HG02678 (cell line): ENCODE results near the gene GNB1L.

ENCODE experiments used
- ATAC-seq: cut with Tn5 transposase; IDR thresholded peaks from one replicate; pipeline ENCODE4 v1.9.1; 2021; ENCODE audit warnings: mild to moderate bottlenecking, moderate library complexity; ENCODE audit not compliant: unreplicated experiment

Gene GNB1L

GRCh38 chr22:19864538-19865106 lies 9.9 kb upstream of the GNB1L start:
- no peak for ATAC-seq

GRCh38 chr22:19863571-19863970 lies 8.9 kb upstream of the GNB1L start:
- no peak for ATAC-seq

- ATAC-seq = no peak
These were observed 8.1 kb upstream of the GNB1L start for GRCh38 chr22:19862619-19863246.

- ATAC-seq = no peak
These were observed 5.3 kb upstream of the GNB1L start for GRCh38 chr22:19859861-19860510.

DNA sequence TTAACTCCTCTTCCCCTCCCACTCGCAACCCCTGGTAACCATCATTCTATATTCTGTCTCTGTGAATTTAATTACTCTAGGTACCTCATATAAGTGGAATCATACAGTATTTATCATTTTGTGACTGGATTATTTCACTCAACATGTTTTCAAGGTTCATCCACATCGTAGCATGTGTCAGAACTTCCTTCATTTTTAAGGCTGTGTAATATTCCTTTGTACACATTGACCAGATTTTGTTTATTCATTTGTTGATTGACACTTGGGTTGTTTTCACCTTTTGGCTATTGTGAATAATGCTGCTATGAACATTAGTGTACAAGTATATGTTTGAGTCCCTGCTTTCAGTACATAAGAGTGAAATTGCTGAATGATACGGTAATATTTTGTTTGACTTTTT lies 2.7 kb upstream of the GNB1L start:
- ATAC-seq = no peak

DNA sequence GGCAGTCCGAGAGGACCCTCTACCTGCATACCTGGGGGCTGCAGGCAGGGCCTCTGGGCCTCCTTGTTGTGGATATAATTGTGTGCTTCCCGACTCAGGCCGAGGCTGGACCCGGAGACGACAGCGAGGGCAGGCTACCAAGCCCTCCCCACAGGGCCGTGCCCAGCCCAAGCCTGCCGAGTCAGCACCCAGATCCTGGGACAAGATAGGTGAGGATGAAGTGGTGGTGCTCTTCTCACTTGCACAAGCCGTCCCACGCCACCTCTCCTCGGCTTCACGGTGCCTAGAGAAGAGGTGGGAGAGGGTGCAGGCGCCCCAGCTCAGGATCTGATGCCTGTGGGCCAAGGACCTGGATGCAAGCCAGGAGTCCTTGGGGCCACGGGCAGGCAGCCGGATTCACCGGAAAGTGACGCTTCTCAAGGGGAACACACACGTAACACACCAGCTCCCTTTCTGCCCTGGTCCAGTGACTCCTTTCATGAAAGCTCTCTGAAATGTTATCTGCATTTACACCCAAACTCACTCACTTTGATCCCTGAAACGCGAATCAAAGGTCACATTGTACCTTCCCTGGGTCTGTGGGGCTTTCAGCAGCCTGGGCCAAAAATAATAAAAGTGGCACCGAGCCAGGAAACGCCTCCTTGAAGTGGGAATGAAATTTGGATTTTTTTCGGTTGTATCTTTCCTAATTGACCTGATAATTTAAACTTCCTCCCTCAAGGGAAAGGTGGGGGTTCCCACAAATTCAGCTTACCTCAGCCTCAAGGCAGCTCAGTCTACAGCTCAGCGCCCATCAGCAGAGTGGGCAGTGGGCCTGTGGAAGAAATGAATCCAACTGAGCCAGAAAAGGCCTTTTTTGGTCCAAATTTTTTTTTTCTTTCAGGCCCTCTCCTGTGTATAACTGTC lies 1.1 kb upstream of the GNB1L start:
- peak; percentile 6 for ATAC-seq

- ATAC-seq = peak; percentile 4
These were observed 546 bp downstream of the GNB1L start for GRCh38 chr22:19853879-19854777.

DNA sequence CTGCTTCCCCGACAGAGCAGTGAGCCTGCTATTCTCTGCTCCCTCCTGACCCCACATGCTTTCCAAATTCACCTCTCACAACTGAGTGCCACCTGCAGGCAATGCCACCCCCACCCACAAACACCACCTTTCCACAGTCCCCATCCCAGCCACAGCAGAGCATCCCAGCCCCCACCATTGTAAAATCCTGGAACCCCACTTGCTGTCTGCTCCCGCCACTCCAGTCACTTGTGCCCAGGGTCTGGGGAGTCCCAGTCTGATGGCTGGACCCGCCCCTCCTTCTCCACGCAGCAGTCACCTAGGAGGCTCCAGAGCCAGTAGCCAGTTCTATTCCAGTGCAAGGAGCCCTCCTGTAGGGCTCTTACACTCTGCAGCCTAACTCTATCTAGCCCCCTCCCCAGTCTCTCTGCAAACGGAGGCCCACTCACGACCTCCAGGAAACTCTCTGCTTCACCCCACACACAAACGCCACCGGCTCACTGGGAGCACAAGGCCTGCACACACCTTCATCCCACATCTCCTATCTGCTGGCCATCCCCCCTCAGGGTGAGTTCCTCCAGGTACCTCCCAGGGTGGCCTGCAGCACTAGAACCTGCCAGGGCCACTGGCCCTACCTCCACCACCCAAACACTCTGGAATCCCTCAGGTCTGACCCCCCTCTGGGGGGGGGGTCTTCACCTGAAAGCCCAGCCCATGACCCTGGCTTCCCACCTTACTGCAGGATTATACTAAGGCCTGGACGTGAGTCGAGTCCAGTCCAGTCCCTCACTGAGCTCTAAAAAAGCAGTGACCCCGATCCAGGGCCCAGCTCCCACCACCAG lies 1.4 kb downstream of the GNB1L start:
- ATAC-seq = no peak

- ATAC-seq = no peak
These were observed 2.4 kb downstream of the GNB1L start for GRCh38 chr22:19852177-19852781.

DNA sequence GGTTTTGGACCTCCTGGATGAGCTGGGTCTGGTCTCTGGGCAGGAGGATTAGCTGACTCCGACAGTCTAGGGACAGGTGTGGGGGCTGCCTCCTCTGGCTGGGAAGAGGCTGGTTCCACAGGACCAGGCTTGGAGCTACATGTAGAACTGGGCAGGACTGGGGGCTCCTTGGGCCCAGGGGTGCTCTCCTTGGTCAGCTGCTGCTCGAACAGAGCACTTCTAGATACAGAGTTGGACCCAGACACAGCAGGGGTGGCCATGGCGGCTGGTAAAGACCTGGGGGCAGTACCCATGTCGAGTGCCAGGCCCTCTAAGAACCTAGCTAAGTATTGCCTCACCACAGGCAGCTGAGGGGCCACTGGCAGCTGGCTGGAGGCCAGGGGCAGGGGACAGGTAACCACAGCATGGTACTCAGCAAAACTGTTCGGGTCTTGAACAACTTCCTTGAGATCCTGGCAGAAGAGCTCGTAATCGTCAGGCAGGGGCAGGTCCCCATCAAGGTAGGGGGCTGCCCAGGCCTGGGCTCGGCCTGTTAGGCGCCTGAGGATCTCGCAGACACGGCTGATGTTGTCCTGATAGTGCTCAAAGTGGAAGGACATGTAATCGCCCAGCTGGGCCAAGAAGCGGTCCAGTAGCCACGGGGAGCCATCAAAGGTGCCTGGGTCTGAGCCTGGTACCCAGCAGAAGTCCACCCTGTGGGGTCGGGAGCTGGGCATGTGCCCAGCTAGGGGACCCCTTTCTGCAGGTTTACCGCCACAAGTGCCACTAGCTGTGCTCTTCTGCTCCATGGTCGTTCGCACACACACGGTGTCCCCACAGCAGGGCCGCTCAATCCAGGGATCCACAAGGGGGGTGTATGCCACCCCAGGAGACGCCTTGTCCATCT lies 3.1 kb downstream of the GNB1L start:
- no peak for ATAC-seq

DNA sequence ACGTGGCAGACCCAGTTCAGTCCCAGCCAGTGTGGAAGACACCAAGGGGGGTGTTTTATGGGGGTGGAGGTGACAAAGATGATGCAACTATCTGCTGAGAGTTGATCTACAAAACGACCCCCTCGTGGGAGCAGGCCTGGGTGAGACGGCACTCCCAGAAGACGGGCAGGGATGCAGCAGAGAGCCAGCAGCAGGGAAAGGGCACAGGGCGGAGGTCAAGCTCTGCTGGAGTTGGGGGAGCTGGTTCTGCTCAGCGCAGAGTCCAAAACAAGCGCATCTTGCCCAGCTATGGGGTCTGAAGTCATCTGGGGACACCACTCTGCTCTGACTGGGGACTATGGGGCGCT lies 3.9 kb downstream of the GNB1L start:
- ATAC-seq = no peak

DNA sequence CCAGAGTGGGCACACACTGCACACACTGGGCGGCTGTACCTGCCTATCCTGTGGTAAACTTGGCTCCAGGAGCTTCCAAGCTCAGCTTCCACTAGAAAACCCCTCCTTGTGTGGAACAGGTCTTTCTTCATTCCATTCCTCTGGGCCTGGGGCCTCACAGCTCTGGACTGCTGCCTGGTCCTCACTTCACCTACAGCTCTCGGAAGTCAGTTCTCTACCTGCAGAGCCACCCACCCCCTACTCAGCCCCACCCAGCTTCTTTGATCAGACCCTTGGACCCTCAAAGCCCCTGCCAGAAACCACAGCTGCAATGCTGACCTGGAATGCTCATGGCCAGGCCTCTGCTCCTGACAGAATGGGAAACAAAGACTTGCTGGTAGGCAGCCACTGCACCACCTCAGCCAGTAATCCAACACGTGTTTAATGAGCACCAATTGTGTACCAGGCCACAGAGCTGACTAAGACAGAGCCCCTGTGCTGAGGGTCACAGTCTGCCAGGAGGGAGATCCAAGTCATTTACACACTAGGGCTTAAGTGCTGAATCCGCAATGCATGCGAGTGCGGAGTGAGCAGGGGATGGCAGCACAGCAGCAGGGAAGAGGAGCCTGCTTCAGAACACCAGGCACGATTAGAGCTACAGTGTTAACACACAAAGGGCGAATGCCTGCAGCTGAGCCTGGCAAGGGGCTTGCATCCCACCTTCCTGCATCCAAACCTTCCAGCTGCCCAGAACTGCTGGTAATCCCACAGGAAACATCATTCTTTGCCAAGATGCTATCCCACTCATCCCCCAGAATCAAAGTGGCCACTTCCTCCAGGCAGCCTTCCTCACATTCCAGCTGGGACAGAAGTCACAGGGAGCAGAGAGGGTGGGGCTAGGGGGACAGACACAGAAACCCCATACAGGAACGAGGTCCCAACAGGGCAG lies 4.6 kb downstream of the GNB1L start:
- no peak for ATAC-seq

DNA sequence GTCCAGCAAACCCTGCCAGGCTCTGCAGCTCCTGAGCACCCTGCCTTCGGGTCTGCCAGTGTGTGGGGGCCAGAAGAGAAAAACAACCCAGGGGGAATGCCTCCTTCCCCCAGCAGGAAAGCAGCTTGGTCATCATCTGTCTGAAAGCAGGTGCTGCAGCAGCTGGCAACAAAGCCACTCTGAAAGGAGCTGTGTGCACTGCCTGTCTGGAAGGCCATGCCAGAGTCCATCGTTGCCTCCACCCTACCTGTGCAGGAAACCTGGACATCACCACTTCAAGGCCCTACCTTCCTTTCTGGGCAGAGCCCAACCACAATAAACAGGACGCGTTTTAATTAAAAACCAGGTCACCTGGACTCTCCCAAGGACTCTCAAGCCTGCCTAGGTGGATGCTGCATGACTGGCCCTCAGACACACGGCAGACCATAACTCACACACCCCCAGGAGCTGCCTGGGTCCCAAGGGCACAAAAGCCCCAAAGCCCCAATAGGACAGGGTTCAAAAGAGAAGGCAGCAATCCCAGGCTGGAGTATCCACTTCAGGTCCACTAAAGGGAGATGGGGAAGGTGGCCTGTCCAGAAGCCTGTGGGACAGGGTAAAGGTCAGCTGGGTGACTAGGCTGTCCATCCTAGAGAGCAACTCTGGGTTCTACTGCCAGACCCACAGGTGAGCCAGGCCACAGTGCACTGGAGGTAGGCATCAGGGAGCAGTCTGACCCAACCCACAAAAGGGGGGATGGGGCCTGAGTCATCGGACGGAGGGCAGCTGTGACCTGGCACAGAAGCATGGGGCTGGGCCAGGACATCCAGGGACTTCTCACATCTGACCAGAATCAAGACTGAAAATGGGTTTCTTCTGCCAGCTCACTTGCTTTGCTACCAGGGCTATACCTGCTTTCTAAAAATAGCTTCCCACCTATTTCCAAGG lies 6.1 kb downstream of the GNB1L start:
- no peak for ATAC-seq

GRCh38 chr22:19847345-19847632 lies 7.4 kb downstream of the GNB1L start:
- ATAC-seq = no peak

DNA sequence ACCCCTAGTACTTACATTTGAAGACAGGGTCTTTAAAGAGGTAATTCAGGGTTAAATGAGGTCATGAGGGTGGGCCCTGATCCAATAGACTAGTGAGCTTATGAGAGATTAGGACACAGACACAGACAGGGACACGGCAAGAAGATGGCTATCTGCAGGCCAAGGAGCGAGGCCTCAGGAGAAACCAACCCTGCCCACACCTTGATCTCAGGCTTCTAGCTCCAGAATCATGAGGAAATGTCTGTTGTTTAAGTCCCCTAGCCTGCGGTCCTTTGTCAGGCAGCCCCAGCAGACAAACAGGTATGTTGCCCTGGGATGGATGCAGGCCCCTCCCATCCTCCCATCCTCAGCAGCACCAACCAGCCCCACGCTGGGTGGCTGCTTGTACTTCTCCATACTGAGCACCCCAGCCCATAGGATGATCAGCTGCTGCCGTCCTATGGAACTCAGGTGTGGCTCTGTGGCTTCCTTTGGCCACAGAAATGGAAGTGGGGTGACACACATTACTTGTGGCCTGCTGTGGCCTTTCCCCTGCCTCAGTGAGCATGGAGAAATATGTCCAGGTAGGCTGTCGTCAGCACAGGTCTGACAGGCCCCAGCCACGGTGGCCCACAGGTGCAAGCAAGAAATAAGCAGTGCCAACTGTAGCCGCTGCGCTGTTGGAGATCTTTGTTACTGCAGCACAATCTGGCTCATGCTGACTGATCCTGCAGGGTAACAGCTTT lies 7.9 kb downstream of the GNB1L start:
- no peak for ATAC-seq
